GM19395 (cell line): ENCODE measurements around the gene YPEL5.
"Not testable (repeated sequence)": the region's sequence is repeated elsewhere in the genome, so short reads cannot be mapped to it uniquely, and the experiment has no call there.

Experiments used
- ATAC-seq: cut with Tn5 transposase; IDR thresholded peaks from one replicate; pipeline ENCODE4 v1.9.1; 2021; ENCODE audit warnings: mild to moderate bottlenecking, moderate library complexity; ENCODE audit not compliant: unreplicated experiment

YPEL5 gene

DNA sequence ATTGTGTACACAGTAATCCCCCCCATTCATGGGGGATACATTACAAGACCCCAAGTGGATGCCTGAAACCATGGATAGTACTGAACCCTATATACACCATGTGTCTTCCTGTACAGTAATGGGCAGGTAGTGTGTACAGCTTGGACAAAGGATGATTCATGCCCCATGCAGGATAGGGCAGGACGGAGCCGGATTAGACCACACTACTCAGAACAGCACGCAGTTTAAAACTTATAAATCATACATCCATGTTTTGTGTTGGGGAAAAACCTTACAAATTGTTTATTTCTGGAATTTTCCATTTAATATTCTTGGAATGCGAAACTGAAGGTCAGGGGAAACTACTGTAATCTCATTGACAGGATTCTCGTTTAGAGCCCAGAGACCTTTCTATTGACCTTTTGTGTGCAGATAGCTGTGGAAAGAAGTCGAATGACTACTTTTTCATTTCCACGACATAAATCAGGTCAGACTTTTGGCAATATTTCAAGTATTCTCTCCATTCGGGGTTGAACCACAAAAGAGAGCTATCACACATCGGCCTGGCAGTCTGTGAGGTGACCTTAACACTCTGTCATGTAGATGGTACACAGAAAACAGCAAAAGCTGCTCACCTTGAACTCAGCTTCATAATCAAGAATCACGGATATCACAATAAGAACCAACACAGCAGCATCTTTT, 9.9 kb upstream of the YPEL5 start:
- ATAC-seq = no peak

DNA sequence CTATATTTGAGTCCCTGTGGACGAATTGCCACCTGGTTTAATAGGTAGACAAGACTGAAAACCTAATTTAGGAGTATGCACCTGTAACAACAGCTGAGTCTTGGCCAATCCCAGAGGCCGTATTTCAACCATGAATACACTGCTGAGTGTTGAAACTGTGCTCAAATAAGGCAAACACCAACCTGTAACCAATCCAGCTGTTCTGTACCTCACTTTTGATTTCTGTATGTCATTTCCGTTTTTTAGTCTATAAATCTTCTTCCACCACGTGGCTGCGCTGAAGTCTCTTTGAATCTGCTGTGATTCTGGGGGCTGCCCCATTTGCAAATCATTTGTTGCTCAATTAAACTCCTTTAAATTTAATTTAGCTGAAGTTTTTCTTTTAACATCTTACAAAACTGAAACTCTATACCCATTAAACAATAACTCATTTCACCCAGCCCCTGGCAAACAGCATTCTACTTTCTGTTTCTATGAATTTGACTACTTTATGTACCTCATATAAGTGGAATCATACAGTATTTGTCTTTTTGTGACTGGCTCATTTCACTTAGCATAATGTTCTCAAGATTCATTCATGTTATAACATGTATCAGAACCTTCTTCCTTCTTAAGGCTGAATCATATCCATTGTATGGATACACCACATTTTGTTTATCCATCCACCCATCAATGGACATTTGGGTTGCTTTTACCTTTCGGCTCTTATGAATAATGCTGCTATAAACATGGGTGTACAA, 7.5 kb upstream of the YPEL5 start:
- ATAC-seq = peak; percentile 85

DNA sequence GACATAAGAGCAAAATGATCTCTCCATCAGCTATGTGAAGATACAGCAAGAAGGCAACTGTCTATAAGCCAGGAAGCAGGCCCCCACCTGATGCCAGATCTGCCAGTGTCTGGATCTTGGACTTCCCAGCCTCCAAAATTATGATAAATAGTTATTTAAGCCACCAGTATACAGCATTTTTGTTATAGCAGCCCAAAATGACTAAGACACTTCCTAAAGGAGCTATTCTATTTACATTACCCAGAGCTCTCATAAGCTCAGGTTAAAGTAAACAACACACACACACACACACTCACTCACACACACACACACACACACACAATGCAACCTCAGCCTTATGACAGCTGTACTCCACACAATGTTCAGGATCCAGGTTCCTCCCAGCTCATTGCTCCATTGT, 5.7 kb upstream of the YPEL5 start:
- no peak for ATAC-seq

DNA sequence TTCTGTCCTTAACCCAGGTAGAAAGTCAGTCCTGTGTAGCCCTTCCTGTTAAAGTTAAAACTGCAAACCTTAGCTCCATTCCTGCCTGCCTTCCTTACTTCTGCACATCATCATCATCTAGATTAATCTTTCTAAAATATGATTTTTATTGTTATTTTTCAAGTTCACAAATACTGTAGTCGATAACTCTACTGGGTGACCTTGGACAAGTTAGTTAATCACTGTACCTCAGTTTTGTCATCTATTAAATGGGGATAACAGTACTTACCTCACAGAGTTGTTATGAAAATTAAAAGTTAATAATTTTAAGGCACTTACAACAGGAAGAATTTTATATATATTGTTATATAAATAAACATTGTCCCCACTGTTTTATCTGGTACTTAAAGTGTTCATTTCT, 2.5 kb upstream of the YPEL5 start:
- ATAC-seq = no peak

DNA sequence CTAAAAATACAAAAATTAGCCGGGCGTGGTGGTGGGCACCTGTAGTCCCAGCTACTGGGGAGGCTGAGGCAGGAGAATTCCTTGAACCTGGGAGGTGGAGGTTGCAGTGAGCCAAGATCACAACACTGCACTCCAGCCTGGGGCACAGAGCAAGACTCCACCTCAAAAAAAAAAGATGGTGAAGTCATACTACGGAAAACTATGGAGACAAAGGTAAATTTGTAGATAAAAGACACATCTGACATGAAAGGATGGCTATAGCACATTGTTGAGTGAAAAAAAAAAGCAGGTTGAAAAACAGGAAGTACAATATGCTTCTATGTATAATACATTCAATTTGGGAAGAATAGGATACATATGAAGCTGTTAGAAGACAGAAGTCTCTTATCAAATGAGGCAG, 1.9 kb upstream of the YPEL5 start:
- ATAC-seq = not testable (repeated sequence)

DNA sequence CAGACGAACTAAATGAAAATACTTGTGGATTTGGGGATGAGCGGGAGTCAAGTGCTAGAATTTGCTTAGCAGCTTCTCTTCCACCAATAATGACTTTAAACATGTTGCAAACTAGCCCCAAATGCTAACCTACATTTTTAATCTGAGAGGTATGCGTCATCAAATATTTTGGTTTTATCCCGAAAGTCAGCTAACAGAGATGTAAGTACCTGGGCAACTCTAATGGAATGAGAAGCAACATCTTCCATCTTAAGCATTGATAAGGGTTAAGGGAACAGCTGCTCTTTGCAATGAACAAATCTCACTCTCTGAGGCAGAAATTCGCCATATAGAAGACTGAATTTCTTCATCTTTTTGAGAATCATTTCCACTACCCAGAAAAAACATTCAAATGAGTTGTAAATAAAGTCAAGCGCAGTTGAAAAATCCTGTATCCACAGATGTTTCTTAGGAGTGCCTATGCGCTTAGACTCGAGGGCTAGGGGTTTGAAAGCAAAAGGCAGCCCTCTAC, 926 bp upstream of the YPEL5 start:
- no peak for ATAC-seq

DNA sequence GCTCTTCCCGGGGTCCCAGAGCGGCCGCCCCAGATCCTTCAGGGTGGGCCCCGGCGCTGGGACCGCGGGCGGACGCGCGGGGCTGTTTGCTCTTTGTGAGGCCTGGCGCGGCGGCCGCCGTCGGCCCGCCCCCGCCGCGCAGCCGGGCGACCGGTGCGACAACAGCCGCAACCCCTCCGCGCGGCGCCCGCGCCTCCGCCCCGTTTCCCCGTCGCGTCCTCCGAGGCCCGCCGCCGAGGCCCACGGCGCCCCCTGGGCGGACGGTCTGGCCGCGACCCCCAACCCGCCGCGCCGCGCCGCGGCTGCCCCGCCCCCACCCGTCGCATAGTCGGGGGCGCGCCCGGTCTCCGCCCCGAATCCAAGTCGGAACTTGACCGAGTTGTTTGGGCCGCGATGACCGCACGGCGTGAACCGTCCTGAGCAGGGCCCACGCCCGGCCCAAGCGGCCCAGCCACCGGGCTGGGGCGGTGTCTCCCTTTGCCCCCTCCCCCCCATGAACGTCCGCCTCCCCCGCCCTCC, 448 bp downstream of the YPEL5 start:
- peak; percentile 3 for ATAC-seq

DNA sequence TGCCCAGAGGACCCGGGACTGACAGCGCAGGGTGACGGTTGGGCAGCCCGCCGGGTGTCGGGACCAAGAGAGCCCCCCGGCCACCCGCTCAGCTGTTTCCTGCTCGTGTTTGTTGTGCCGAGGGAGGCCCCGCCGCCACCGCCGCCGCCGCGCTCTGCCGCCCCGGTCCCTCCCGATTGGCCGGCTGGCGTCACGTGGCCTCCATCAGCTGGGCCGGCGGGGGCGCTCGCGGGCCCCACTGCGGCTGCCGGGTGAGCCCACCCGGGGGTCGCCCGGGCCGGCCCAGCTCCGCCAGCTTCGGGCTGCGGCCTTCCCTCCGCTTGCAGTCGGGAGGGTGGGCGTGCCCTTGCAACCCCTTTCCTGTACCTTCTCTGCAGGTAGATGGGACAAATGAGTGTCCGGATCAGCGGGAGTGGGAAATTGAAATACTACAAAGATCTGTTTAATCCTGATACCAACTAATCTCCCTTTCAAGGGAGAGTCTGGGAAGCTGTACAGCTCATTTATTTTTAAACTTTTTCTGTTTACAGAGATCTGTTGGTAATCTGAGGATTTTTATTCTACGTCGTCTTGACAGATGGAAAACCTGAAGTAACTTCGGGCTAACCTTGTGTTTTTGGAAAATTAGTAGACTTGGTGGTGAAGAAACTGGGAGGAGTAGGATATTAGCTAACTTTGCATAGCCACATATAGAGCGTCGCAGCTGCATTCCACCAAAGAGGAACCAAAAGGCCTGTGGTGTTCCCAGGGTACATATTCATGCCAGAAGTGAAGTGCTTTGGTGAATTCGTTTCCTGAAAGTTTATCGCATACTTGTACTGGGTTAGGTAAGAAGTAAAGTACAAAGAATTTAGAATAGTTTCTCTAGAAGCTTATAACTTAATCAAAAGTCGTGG, 1.2 kb downstream of the YPEL5 start:
- peak; percentile 23 for ATAC-seq

DNA sequence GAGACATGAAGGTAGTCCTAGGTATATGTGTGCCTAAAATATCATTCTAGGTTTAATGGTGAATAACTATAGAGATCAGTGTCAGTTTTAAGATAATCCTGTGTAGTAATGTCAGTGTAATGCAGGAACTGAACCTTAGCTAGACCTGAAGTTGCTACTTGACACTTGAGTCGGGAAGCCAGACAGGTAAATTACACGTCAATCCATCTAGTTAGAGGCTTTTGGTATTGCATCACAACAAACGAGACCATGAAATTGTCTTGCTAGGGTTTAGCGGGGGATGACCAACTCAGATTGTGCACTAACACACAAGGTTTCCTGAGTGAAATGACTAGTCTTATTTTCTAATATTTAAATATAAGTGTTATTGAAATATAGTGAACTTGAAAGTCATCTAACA, 2.0 kb downstream of the YPEL5 start:
- no peak for ATAC-seq

DNA sequence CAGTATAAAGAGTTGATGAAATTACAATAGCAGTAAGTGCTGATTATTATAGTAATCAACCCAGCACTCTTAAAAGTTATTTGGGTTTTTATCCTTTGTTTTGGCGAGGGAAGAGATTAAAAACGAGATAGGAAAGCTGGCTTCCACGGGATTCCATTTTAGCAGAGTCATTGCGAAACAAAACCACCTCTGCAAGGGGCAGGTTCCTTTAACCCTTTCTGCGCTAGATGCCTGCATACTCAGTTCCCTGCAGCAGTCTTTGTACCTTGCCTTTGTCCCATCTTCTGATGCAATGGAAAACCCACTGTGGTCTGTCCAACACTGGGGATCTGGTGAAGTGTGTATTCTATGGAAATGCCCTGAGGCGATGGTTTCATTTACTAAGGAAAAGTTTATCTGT, 2.7 kb downstream of the YPEL5 start:
- ATAC-seq = no peak

DNA sequence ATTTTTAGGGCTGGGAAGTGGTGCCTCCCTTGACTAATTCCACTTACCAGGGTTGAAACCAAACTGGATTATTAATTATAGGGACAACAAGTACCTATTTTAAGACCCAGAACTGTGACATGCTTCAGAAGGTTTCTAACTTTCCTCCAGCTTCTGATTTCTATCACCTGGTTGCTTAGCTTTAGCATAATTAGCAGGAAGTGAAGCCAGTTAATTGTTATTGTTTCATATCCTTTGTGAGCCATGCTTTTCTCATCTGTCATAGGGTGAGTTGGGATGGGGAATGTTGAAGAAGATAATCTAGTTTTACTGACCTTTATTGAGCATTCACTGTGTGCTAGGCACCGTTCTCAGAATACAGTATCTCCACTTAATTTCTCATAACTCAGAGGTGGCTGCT, 3.2 kb downstream of the YPEL5 start:
- no peak for ATAC-seq

DNA sequence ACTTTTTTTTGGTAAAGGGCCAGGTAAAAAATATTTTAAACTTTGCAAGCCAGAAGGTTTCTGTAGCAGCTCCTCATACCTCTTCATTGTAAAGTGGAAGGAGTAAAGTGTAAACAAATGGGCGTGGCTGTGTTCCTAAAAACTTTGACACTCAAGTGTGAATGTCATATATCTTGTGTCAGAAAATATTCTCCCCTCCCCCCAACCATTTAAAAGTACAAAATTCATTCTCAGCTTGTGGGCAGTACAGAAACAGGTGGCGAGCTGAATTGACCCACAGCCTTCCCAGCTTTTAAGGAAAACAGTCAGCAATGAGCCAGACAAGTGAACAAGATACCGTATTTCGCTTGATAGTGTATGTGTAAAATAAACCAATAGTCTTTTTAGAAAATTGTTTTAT, 4.0 kb downstream of the YPEL5 start:
- no peak for ATAC-seq

DNA sequence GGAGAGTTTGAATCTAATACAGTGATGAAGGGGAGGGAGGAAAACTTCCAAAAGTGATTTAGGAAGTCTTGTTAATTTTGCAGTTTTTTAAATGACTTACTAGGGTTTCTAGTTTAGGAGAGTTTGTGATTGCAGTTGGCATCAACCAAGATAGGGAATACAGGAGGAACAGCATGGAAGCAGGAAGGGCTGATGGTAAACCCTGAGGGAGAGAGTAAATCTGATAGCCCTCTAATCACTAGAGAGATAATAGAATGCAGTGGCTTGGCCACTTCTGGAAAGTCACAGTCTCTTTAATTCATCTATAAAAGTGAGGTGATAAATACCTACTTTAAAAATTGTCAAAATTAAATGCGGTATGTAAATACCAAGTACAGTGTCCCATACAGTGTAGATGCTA, 5.6 kb downstream of the YPEL5 start:
- no peak for ATAC-seq

DNA sequence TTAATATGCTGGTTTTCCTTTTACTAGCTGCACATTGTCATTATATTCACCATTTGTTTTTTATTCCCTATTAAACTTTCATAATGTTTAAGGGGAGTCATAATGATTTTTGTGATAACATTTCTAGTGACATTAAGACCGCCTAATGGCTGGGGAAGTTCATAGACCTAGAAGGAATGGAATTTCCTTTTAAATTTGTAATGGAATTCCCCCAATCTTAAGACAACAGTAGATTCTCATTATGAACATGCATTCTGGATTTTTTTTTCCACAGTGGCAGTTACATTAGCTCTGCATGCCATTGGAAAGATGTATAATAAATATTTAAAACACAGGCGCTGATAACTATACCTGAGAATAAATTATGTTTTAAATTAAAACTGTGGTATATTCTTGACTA, 8.4 kb downstream of the YPEL5 start:
- no peak for ATAC-seq

DNA sequence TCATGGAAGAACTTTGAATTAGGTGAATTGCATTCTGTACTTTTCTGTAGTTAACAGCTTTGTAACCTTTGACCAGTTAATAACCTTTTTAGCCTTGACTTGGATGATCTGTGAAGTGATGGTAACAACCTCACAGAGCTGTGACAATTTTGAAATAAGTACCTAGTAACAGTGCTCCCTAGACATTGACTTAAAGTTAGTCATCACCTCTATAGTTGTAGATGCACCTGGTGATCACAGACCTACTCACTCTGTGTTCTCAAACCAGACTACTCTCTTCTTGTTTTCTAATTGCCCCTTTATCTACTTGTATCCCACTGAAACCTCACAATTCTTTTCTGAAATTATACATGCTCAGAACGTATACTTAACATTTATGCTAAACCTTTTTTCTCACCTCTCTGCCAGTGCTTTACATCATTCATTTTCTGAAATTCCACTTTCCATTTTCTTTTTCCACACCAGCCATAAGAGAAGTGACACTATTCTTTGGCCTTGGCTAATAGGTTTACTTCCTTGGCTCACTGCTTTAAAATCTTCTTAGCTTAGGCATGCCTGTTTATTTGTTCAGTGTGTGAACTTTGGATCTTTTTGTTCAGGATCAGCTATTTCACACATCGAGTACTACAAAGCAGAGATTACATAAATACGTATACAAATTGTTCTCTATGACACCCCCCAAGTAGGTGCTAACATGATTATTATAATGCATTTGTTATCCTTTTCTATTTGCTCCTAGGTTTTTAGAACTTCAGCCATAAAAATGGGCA, 9.3 kb downstream of the YPEL5 start:
- ATAC-seq = no peak

DNA sequence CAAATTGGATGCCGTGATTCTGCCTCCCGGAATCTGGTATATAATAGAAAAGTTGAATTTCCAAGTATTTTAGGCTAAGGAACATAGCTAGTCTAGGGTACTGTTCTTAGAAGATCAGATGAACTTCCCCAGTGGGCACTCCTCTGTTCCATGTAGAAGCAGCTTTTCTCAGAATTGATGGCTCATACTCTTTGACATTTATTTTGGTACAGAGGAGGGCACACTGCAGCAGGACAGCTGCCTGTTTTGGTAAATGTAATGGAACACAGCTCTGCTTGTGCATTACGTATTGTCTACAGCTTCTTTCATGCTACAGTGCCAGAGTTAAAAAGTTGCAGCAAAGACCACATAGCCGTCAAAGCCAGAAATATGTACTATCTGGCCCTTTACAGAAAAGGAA, 10.8 kb downstream of the YPEL5 start:
- no peak for ATAC-seq

DNA sequence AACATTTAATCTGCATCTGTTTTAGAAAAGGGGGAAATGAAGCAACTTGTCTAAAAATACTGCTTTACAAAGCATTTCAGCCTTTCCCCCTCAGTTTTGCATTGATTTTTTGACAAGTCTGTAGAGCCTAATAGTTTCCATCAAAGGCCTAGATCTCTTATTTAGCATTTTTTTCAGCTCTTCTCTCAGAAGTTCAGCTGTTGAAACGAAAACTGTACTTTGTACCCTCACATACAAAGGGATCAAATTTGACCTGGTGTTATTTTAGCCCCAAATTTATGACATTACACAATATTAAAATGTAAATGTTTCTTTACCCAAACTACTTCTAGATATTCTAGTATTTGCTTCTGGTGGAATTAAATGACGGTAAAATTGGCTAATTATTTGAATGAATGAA, 13.0 kb downstream of the YPEL5 start:
- ATAC-seq = no peak

DNA sequence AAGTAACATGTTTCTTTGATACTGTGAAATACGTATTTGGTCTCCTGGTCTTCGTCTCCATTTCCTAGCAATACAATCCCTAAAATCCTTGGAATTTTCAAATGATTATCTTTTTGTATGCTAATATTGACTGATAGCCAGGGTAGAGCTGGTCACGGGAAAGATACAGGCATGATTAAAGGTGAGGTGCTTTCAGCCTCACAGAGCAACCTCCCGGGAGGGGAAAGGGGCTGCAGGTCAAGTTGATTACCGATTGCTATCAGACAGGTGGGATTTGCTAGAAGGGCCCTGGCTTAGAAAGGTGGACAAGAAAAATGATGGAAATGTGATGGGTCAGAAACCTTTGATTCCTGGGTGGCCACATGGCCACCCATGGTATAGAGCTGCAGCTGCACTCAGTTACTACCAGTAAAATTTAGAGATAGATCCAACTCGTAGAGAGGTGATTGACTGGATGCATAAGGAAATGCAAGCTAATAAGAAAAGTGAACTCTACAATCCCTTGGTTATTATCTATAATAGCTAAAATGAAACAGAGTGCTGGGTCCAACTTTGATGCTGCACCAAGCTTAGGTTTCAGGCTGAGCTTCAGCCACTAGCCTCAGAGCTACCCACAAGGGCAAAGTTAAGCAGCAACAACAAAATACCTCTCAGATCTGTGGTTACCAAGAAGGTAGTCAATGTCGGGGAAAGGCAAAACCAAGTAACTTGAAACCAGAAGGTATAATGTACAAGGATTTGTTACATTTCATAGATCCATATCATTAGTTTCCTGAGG, 15.3 kb downstream of the YPEL5 start:
- no peak for ATAC-seq

DNA sequence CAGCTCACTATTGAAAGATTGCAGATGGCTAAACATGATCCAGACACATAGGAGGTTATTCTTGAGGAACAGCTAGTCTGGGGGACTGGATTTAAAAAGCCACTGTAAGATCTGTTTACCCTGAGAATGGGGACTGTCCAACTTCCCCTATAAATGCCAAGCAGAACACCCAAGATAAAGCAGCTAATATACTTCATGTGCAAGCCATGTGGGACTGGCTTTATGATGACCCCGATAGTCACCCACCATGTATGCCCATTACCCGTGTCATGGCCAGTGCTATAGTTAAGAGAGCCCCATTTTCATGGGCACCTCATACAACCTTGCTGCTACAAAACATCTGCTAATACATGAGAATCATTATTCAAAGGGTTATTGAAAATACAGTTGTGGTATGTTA, 16.0 kb downstream of the YPEL5 start:
- no peak for ATAC-seq
